GM12865 (cell line): Measurements from ENCODE around the gene ATG4C.

Experiments used
- DNase-seq: peaks from one replicate; pipeline ENCODE4 v3.0.0; 2010; ENCODE audit warnings: low read depth
- H3K4me3 ChIP-seq: 2 replicates; pipeline ENCODE4 v1.5.1; 2011; ENCODE audit warnings: mild to moderate bottlenecking, low read depth, low read length, control low read depth
- CTCF ChIP-seq: IDR thresholded peaks from 2 replicates; pipeline ENCODE4 v1.5.1; 2011; ENCODE audit warnings: low read length, control low read depth, low read depth, inconsistent platforms; ENCODE audit not compliant: insufficient read depth; ENCODE audit errors: missing control alignments

Gene ATG4C

GRCh38 chr1:62882201-62883104 lies 98.5 kb downstream of the ATG4C start:
- TF ChIP-seq CTCF = no peak
- DNase-seq = no peak
- no peak overlapping the region for H3K4me3 ChIP-seq

- H3K4me3 ChIP-seq = no peak overlapping the region
- no peak for DNase-seq
- TF ChIP-seq CTCF = no peak
Measured at GRCh38 chr1:62884156-62884740, 100.3 kb downstream of the ATG4C start.

GRCh38 chr1:62887799-62888507 lies 104.0 kb downstream of the ATG4C start:
- TF ChIP-seq CTCF = no peak
- no peak overlapping the region for H3K4me3 ChIP-seq
- DNase-seq = no peak

GRCh38 chr1:62891956-62892562 lies 108.1 kb downstream of the ATG4C start:
- no peak for TF ChIP-seq CTCF
- H3K4me3 ChIP-seq = no peak overlapping the region
- DNase-seq = no peak

GRCh38 chr1:62897788-62898187 lies 113.9 kb downstream of the ATG4C start:
- TF ChIP-seq CTCF = no peak
- H3K4me3 ChIP-seq = no peak overlapping the region

GRCh38 chr1:62900566-62900965 lies 116.6 kb downstream of the ATG4C start:
- no peak for TF ChIP-seq CTCF
- no peak overlapping the region for H3K4me3 ChIP-seq
- no peak for DNase-seq

More at GRCh38 chr1:62897788-62898187, 113.9 kb downstream of the ATG4C start:
- no peak for DNase-seq
